GM10266 (cell line): ENCODE data around the gene PRDM11.

Experiments used
- DNase-seq: peaks from one replicate; pipeline ENCODE4 v3.0.0; 2012; ENCODE audit errors: extremely low spot score
- TF ChIP-seq, protein P1 (sequence below): IDR thresholded peaks from 2 replicates; pipeline ENCODE4 v1.5.1; 2012; ENCODE audit warnings: mild to moderate bottlenecking, low read depth; ENCODE audit not compliant: control insufficient read depth, insufficient read depth; ENCODE audit errors: missing control alignments

PRDM11 gene

DNA sequence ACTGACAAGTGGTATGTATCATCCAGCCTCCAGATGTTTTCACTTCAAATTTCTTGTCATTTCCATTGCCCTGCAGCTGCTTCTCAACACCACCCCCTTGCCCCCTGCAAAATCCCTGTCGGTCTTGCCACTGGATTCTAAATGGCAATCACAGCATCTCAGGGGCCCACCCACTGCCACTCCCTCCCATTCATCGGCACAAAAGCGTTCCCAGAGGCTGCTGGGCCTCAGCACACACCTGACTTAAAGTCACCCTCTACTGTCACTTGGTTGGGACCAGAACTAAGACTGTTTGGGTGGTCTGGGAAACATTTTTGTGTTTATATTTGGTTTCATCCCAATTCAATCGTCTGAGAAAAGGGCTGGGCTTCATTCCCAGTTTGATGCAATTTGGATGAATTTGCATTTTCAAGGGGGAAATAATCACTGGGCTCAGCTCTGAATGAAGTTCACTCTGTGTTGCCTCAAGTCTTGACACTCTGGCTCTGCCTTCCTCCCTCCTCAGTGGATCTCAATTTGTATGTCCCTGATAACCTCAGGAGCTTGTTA is 112.6 kb downstream of the PRDM11 start:
- no peak for DNase-seq

DNA sequence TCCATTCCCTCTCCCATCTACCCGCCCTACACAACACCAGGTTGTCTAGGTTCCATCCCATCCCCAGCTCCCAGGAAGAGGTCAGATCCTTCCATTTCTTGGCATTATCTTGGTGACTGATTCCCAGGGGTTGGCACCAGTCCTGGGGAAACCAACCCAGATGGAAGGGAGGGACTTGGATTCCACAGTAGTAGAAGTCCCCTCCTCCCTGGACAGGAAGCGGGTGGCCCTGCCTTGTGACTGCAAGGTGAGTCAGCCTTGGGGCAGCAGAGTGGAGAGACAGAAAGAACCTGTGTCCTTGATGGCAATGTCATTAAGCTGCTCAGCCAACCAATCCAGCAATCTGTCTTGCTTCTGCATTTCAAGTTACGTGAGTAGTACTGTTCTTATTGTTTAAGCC is 113.2 kb downstream of the PRDM11 start:
- TF ChIP-seq, protein P1, sequence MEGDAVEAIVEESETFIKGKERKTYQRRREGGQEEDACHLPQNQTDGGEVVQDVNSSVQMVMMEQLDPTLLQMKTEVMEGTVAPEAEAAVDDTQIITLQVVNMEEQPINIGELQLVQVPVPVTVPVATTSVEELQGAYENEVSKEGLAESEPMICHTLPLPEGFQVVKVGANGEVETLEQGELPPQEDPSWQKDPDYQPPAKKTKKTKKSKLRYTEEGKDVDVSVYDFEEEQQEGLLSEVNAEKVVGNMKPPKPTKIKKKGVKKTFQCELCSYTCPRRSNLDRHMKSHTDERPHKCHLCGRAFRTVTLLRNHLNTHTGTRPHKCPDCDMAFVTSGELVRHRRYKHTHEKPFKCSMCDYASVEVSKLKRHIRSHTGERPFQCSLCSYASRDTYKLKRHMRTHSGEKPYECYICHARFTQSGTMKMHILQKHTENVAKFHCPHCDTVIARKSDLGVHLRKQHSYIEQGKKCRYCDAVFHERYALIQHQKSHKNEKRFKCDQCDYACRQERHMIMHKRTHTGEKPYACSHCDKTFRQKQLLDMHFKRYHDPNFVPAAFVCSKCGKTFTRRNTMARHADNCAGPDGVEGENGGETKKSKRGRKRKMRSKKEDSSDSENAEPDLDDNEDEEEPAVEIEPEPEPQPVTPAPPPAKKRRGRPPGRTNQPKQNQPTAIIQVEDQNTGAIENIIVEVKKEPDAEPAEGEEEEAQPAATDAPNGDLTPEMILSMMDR: no peak
- no peak for DNase-seq

More for the DNA sequence above, 112.6 kb downstream of the PRDM11 start:
- TF ChIP-seq, protein P1: no peak

DNA sequence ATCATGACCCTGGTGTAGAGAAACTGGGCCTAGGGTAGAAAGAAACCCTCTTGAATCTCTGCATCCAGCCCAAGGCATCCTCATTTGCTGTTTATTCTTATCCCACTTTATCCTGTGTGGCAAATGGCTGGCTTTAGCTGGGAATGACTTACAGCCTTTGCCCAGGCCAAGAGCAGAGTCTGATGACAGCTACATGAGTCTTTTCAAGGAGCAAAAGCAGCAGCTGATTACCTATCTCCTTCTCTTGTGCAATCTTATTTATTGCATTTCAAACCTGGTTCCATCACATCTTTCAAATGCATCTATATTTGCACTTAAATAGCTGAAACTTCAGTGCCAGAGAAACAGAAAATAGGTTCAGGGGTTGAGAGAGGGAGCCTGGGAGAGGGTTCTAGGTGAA is 113.6 kb downstream of the PRDM11 start:
- TF ChIP-seq, protein P1: no peak
- no peak for DNase-seq

DNA sequence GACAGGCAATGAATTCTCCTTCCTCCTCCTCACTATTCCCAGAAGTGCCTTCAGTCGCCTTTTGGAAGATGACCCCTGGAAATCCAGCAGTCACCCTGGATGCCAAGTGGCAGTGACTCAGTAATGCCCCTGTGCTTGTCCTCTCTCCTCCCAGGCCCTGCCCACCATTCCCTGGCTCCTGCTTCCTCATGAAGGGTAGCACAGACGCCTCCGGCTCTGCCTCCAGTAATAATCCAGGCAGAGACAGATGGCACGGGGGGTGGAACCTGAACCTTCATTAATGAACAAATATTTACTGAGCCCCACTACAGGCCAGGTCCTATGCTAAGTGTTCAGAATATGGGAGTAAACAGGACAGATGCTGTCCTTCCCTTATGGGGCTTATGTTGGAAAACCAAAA is 116.5 kb downstream of the PRDM11 start:
- DNase-seq: no peak
- TF ChIP-seq, protein P1: no peak

DNA sequence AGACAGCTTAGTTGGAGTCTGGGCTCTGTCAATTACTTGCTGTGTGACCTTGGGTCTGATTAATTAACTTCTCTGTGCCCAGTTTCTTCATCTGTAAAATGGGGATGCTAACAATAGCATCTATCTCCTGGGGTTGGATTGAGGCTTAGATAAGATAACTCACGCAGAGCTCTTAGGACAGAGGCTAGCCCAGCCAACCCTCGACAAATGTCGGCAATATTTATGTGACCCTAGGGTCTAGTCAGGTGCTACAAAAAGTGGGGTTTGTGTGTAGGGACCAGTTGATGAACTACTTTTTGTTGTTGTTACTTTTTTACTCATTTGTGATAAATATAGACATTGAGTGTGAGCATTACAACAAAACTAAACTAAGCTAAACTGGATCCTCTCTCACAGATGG is 117.3 kb downstream of the PRDM11 start:
- TF ChIP-seq, protein P1: no peak
- DNase-seq: no peak

DNA sequence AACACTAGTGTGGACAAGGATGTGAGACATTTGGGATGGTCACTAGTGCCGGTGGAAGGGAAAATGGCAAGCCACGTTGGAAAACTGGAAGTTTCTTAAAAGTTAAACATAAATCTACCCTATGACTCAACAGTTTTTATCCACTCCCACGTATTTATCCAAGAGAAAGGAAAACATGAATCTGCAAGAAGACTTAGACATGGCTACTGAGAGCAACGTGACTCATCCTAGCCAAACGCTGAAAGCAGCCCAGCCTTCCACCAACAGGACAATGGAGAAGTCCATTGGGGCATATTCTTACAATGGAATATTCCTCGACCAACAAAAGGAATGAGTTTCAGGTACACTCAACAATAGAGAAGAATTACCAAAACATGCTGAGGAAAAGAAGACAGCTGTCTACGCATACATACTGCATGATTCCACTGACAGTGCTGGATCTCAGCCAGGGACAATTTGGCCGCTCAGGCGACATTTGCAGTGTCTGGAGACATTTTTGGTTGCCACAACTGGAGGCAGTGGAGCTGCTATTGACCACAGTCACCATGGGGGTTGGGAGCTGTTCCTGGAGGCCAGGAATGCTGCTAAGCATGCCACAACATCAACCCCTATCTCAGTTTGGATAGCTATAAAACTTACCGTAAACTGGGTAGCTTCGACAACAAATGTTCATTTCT is 118.5 kb downstream of the PRDM11 start:
- TF ChIP-seq, protein P1: no peak
- no peak for DNase-seq

DNA sequence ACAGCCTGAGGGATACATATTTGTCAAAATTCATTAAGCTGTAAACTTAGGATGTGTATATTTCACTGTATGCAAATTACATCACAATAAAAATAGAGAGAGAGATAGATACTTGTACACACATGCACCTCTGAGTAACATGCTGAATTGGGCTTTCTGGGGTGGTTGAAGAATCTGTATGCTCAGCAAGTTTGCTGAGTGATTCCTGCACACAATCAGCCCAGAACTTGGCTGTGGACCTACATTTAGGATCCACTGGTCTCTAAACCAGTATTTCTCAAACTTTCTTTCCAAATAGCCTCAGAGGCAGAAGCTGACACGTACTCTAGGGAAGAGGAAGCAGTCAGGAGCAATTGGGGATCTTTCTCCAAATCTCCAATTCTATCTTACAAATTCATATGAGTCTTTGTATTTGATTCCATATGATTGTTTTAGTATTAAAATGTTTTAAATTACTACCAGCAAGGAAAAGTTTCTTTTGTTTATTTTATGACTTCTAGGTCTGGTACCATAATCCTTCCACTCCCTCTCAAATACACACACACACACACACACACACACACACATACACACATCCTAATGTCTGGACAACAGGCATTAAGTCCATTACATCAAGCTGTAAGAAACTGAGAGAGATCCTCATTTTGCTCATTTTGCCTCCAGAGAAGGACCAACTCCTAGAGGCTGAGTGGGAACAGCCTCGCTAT is 119.7 kb downstream of the PRDM11 start:
- DNase-seq: no peak
- TF ChIP-seq, protein P1: no peak
